Measurements from ENCODE around the gene MRPL36. TPM values are rescaled to one million over a fixed set of nuclear protein-coding genes. Genes with fewer than 3 reads are reported as not detected.

Gene MRPL36
- total and polyA plus RNA-seq, 2 of the 4 experiments (the other 2 are of a cell fraction), result 85.9 to 103 TPM

- DNase-seq (no peak), ATAC-seq (ENCODE audit: low read depth) (no peak)
- intact Hi-C loops (cut with micrococcal nuclease) (no loop called here), dilution Hi-C loops (cut with HindIII; ENCODE audit: low sequenced_read_pairs, unreplicated experiment) (no loop called here), in situ Hi-C loops (cut with MboI; ENCODE audit: low sequenced_read_pairs) (loop anchor here (5.0 kb wide), 1 partner anchor 288 kb away; no protein-coding TSS in a partner anchor)
- Histone ChIP-seq H3K18ac (ENCODE audit: low read depth, low read length) (no peak overlapping the region), H3K9me3 (ENCODE audit: control insufficient read depth, insufficient read depth, low read length) (peaks cover 2% of the 10 kb centered on the region; the same call in 1 of the 2 replicates), H3K4ac (ENCODE audit: low read depth, low read length) (no peak overlapping the region), H2BK15ac (ENCODE audit: low read depth, low read length) (no peak overlapping the region), H3K9ac (ENCODE audit: low read depth, low read length) (no peak overlapping the region), H3K4me1 (ENCODE audit: control insufficient read depth, insufficient read depth, low read length) (no peaks in the 10 kb centered on the region), H3K27me3 (ENCODE audit: control insufficient read depth, insufficient read depth, low read length) (peaks cover 13% of the 10 kb centered on the region; the same call in 1 of the 2 replicates), H3K79me1 (ENCODE audit: low read depth in 1 of 2, low read length in 2 of 2) (no peaks in the 10 kb centered on the region), H2BK5ac (ENCODE audit: low read depth, low read length, poor library complexity, severe bottlenecking) (no peak overlapping the region), H2BK20ac (ENCODE audit: low read depth, low read length) (no peak overlapping the region), H2BK120ac (ENCODE audit: low read depth, low read length) (no peak overlapping the region), H3K56ac (ENCODE audit: extremely low read depth, insufficient read depth, low read length) (no peak overlapping the region), H3K23ac (ENCODE audit: low read depth, low read length) (no peak overlapping the region), H4K20me1 (ENCODE audit: insufficient read depth, low read length) (no peaks in the 10 kb centered on the region), H3K9me1 (ENCODE audit: insufficient read depth, low read length) (no peaks in the 10 kb centered on the region), H4K91ac (ENCODE audit: insufficient read depth, low read depth, low read length) (no peak overlapping the region), H3K36me3 (ENCODE audit: control insufficient read depth, insufficient read depth, low read length) (no peaks in the 10 kb centered on the region), H4K5ac (ENCODE audit: low read depth, low read length) (no peak overlapping the region), H4K8ac (ENCODE audit: low read depth in 2 of 2, low read length in 2 of 2) (no peak overlapping the region), H2AFZ (replicated peaks; ENCODE audit: low read length, poor library complexity) (no peak overlapping the region), H3K4me2 (ENCODE audit: low read depth, low read length) (no peak overlapping the region), H2AK5ac (ENCODE audit: low read depth, low read length) (no peak overlapping the region), H3K27ac (ENCODE audit: insufficient read depth, low read length) (no peak overlapping the region), H2AK9ac (replicated peaks; ENCODE audit: low read depth, low read length, poor library complexity) (no peak overlapping the region), H3K4me3 (ENCODE audit: insufficient read depth, low read depth, low read length) (no peak overlapping the region), H3K14ac (replicated peaks; ENCODE audit: low read depth, low read length) (no peak overlapping the region)
- TF ChIP-seq FOS (IDR thresholded peaks at IDR 0.05; ENCODE audit: low read depth, low read length) (no peak), BHLHE40 (IDR thresholded peaks at IDR 0.05; ENCODE audit: low read depth, low read length) (no peak), NFE2L2 (IDR thresholded peaks at IDR 0.05; ENCODE audit: low read depth, low read length) (no peak)
- WGBS, 2 experiments (ENCODE audit: extremely low coverage in 2 of 2, insufficient read length in 1 of 2), result 69% methylated on average over 5 of the region's 14 CpGs; no CpG with 5 or more reads in 1 of the 2 experiments
- ChIA-PET POLR2A (ENCODE audit: unreplicated experiment) (no interaction called here), CTCF (interaction anchor here (0.8 kb wide), 1 partner anchor 9 kb away, joined by 3 read pairs; no protein-coding TSS in a partner anchor)
- BruUV-seq (replicated peaks), result no TSS peak
Measured at GRCh38 chr5:1754531-1755220, 45.0 kb downstream of the MRPL36 start.

Data from IMR-90 (cell line).